Measurements from ENCODE around the gene RAD52.

Gene RAD52

GRCh38 chr12:949453-950191 is at the start of gene RAD52:
RAD52 (minus strand) TSS chr12:949694; CDS start chr12:933058, 16,636 bp downstream.
- peak; percentile 98 for DNase-seq (ENCODE audit: low read depth in 2 of 2)

- no peak for DNase-seq (ENCODE audit: low read depth in 2 of 2)
Measured at GRCh38 chr12:998020-998874, 48.8 kb upstream of the RAD52 start.

GRCh38 chr12:997505-997904 is 48.0 kb upstream of the RAD52 start:
- no peak for DNase-seq (ENCODE audit: low read depth in 2 of 2)

- DNase-seq (ENCODE audit: low read depth in 2 of 2), result no peak
Measured at GRCh38 chr12:996881-997280, 47.4 kb upstream of the RAD52 start.

- DNase-seq (ENCODE audit: low read depth in 2 of 2), result no peak
Measured at GRCh38 chr12:992647-993046, 43.2 kb upstream of the RAD52 start.

- DNase-seq (ENCODE audit: low read depth in 2 of 2), result no peak
Measured at GRCh38 chr12:991350-992333, 42.1 kb upstream of the RAD52 start.

GRCh38 chr12:990661-991349 is 41.3 kb upstream of the RAD52 start, which contains the start of gene ERC1:
ERC1 (plus strand) TSS chr12:991223; CDS start chr12:1027904, 36,681 bp downstream.
- peak; percentile 71 to 77 for DNase-seq (ENCODE audit: low read depth in 2 of 2)

- DNase-seq (ENCODE audit: low read depth in 2 of 2), result peak; percentile 23
Measured at GRCh38 chr12:989751-990660, 40.5 kb upstream of the RAD52 start.

- DNase-seq (ENCODE audit: low read depth in 2 of 2), result no peak
Measured at GRCh38 chr12:989051-989450, 39.6 kb upstream of the RAD52 start.

- DNase-seq (ENCODE audit: low read depth in 2 of 2), result no peak
Measured at GRCh38 chr12:988646-989045, 39.2 kb upstream of the RAD52 start.

- DNase-seq (ENCODE audit: low read depth in 2 of 2), result no peak
Measured at GRCh38 chr12:981961-982360, 32.5 kb upstream of the RAD52 start.

GRCh38 chr12:981176-981828 is 31.8 kb upstream of the RAD52 start:
- DNase-seq (ENCODE audit: low read depth in 2 of 2), result no peak

GRCh38 chr12:979349-979748 is 29.9 kb upstream of the RAD52 start:
- no peak for DNase-seq (ENCODE audit: low read depth in 2 of 2)

GRCh38 chr12:977156-977555 is 27.7 kb upstream of the RAD52 start:
- no peak for DNase-seq (ENCODE audit: low read depth in 2 of 2)

- no peak for DNase-seq (ENCODE audit: low read depth in 2 of 2)
Measured at GRCh38 chr12:976644-977043, 27.1 kb upstream of the RAD52 start.

- DNase-seq (ENCODE audit: low read depth in 2 of 2), result no peak
Measured at GRCh38 chr12:974271-974862, 24.9 kb upstream of the RAD52 start.

- DNase-seq (ENCODE audit: low read depth in 2 of 2), result no peak
Measured at GRCh38 chr12:971991-972390, 22.5 kb upstream of the RAD52 start.

GRCh38 chr12:969821-970220 is 20.3 kb upstream of the RAD52 start:
- DNase-seq (ENCODE audit: low read depth in 2 of 2), result no peak

- DNase-seq (ENCODE audit: low read depth in 2 of 2), result no peak
Measured at GRCh38 chr12:968545-968944, 19.1 kb upstream of the RAD52 start.
